ENCODE results near the gene ASIC2. TPM values are rescaled to one million over a fixed set of nuclear protein-coding genes. Genes with fewer than 3 reads are reported as not detected.

The ASIC2 gene
- total and polyA plus RNA-seq, 10 donors, result not detected

DNA sequence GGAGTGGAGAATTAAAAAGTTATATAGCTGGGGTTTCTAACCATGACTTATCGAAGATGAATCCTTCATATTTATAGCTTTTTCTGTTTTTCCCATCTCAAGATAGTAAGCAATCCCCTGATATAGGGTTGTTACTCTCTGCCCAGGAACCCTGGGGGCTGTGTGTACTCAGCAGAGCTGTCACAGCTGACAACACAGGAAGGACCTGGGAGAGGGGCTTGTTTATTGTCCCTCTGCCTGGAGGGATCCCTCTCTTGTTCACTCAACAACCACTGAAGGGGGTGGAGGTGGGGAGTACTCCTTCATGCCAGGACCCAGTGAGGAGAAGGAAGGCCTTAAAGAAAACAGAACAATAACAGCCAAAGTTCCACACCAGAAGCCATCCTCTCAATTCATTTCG lies 19.8 kb downstream of the ASIC2 start:
- WGBS, 5 donors, result 70 to 88% (median 84%) methylated on average over 2 of the region's 2 CpGs
- TF ChIP-seq POLR2AphosphoS5 (IDR thresholded peaks at IDR 0.05) (no peak), CTCF (IDR thresholded peaks at IDR 0.05 in 8 of 11, conservative IDR thresholded peaks at IDR 0.05 in 3 of 11) (no peak), POLR2A (IDR thresholded peaks at IDR 0.05) (no peak)
- intact Hi-C loops (cut with DNase I; ENCODE audit: low total_unique reads), result no loop called here

GRCh38 chr17:33272438-33272837 lies 20.7 kb downstream of the ASIC2 start:
- Histone ChIP-seq H3K4me3 (no peak overlapping the region), H3K9me3 (no peaks in the 10 kb centered on the region), H3K27me3 (replicated peaks in 1 of 7) (peaks cover 0 to 24% (median 0%) of the 10 kb centered on the region in 7 donors), H3K4me1 (no peaks in the 10 kb centered on the region), H3K27ac (no peak overlapping the region), H3K36me3 (no peaks in the 10 kb centered on the region)
- WGBS, 5 donors, result 89 to 97% (median 93%) methylated on average over 2 of the region's 2 CpGs
- no peak for TF ChIP-seq CTCF (IDR thresholded peaks at IDR 0.05 in 8 of 11, conservative IDR thresholded peaks at IDR 0.05 in 3 of 11)
- TF ChIP-seq POLR2A (IDR thresholded peaks at IDR 0.05), result no peak
- no peak for TF ChIP-seq POLR2AphosphoS5 (IDR thresholded peaks at IDR 0.05)
- intact Hi-C loops (cut with DNase I; ENCODE audit: low total_unique reads), result no loop called here
- DNase-seq, result no peak

More for the DNA sequence above, 19.8 kb downstream of the ASIC2 start:
- H3K27ac ChIP-seq, result no peak overlapping the region
- H3K4me1 ChIP-seq, result no peaks in the 10 kb centered on the region
- no peaks in the 10 kb centered on the region for H3K36me3 ChIP-seq
- no peaks in the 10 kb centered on the region for H3K9me3 ChIP-seq
- peaks cover 0 to 30% (median 0%) of the 10 kb centered on the region in 7 donors for H3K27me3 ChIP-seq (replicated peaks in 1 of 7)
- no peak for DNase-seq
- H3K4me3 ChIP-seq, result no peak overlapping the region

DNA sequence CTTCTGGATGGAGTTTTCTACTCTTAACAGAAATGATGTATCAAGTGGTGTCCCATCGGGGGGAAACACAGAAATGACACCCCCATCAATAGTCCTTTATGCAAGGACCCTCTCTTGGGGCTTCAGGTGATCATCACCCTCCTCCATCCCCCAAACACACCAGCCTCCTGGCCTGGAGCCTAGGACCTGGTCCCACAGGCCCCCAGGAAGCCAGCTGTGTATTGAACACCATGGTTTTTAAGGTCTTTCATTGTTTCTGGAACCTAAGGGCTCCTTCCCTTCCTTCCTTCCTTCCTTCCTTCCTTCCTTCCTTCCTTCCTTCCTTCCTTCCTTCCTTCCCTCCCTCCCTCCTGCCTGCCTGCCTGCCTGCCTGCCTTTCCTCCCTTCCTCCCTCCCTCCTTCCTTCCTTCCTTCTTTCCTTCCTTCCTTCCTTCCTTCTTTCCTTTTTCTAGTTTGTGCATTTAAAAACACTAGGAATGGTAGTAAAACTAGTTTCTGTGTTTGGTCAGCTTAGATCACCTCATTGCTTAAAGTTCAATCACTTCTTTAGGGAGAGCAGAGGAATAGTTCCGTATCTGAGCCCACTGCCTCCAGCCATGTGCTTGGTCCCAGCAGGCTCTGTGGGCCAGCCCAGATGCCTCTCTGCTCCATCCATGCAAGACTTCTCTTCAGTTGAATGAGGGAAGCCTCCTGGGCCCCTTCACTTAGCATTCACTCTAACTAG lies 23.6 kb downstream of the ASIC2 start:
- intact Hi-C loops (cut with DNase I; ENCODE audit: low total_unique reads), result no loop called here
- Histone ChIP-seq H3K27me3 (replicated peaks in 1 of 7) (peaks cover 0 to 11% (median 0%) of the 10 kb centered on the region in 7 donors), H3K36me3 (no peaks in the 10 kb centered on the region), H3K4me3 (no peak overlapping the region), H3K9me3 (no peaks in the 10 kb centered on the region), H3K4me1 (no peaks in the 10 kb centered on the region), H3K27ac (no peak overlapping the region)
- TF ChIP-seq POLR2A (IDR thresholded peaks at IDR 0.05) (no peak), POLR2AphosphoS5 (IDR thresholded peaks at IDR 0.05) (no peak), CTCF (IDR thresholded peaks at IDR 0.05 in 8 of 11, conservative IDR thresholded peaks at IDR 0.05 in 3 of 11) (no peak)
- 68 to 90% (median 88%) methylated on average over 2 of the region's 2 CpGs for WGBS, 5 donors
- DNase-seq, result no peak

DNA sequence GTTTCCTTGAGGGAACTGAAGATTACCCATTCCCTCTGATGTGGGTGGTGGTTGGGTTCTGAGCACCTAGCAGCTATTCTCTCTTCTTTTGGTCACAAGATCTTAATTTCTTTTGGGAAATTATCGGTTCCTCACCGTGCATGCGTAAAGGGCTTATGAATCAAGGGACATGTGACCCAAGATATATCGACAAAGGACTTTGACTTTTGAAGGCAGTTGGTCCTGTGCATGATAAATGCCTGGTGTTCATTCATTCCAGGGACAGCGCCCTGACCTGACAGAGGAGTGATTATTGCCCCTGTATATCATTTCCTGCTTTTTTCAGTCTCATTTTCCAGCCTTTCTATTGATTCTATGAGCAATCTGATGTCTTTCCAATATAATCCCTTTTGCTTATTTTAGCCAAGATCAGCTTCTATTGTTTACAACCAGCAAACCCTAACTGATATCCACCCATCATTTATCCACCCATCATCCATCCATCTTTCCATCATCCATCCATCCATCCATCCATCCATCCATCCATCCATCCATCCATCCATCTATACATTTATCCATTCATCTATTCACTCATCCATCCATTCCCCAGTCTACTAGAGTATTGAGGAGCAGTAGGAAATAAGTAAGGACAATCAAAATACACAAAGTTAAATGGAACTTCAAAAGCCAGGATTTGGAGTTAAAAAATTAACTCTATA lies 25.1 kb downstream of the ASIC2 start:
- TF ChIP-seq CTCF (IDR thresholded peaks at IDR 0.05 in 8 of 11, conservative IDR thresholded peaks at IDR 0.05 in 3 of 11), result no peak
- TF ChIP-seq POLR2A (IDR thresholded peaks at IDR 0.05), result no peak
- TF ChIP-seq POLR2AphosphoS5 (IDR thresholded peaks at IDR 0.05), result no peak
- DNase-seq, result no peak
- Histone ChIP-seq H3K27me3 (replicated peaks in 1 of 7) (peaks cover 0 to 15% (median 0%) of the 10 kb centered on the region in 7 donors), H3K36me3 (no peaks in the 10 kb centered on the region), H3K9me3 (no peaks in the 10 kb centered on the region), H3K4me3 (no peak overlapping the region), H3K4me1 (no peaks in the 10 kb centered on the region), H3K27ac (no peak overlapping the region)
- WGBS, 5 donors, result 78 to 95% (median 86%) methylated on average over 5 of the region's 5 CpGs
- intact Hi-C loops (cut with DNase I; ENCODE audit: low total_unique reads), result no loop called here
